Colonic mucosa (tissue), 4 donors: ENCODE results near the gene FAM131B. TPM values are rescaled to one million over a fixed set of nuclear protein-coding genes. Genes with fewer than 3 reads are reported as not detected.

ENCODE experiments used
- DNase-seq: peaks from one replicate; pipeline ENCODE4 v3.0.0-alpha.2; 2020
- H3K27ac ChIP-seq: fragments of 200-600 bp; one replicate; pipeline ENCODE4 v1.8.0; 2021
- H3K27me3 ChIP-seq: fragments of 200-600 bp; one replicate; pipeline ENCODE4 v1.8.0; 2021
- H3K36me3 ChIP-seq: fragments of 200-600 bp; one replicate; pipeline ENCODE4 v1.8.0; 2021
- H3K4me1 ChIP-seq: fragments of 200-600 bp; one replicate; pipeline ENCODE4 v1.8.0; 2021; ENCODE audit warnings: mild to moderate bottlenecking
- H3K4me3 ChIP-seq: fragments of 200-600 bp; one replicate; pipeline ENCODE4 v1.8.0; 2021
- H3K9ac ChIP-seq, 2 donors: one replicate each; pipeline ENCODE4 v1.7.0; 2013; ENCODE audit warnings: control low read depth in 2 of 2, low read depth in 2 of 2, low read length in 2 of 2
- H3K9me3 ChIP-seq: fragments of 200-600 bp; one replicate; pipeline ENCODE4 v1.8.0; 2021
- CTCF ChIP-seq: fragments of 200-600 bp; IDR thresholded peaks from one replicate; pipeline ENCODE4 v1.8.0; 2022; ENCODE audit warnings: antibody characterized with exemption, mild to moderate bottlenecking
- intact Hi-C: fragments of 100-400 bp; cut with DNase I; formaldehyde crosslinking; loops from one replicate; pipeline ENCODE4 v1.14.1; 2022
- total RNA-seq, 2 donors: library from RNA; stranded (reverse); fragmentation: NEBNext Ultra II Directional in 1 of 2; extraction: Animal tissue kit (Norgen Biotek cat#: 25700) in 1 of 2; gene quantifications; one replicate each; pipeline ENCODE4 v1.2.1, GENCODE V29; 2021
- donor health status: healthy.
- donor health status: DM: no; HTN: no; CAD: no.
- donor health status: DM: no; HTN: no; CAD: no.

FAM131B gene
- total RNA-seq, 2 donors from 2014 or later, result 0.40 to 1.8 TPM

- Histone ChIP-seq H3K4me3 (no peak overlapping the region), H3K27me3 (no peaks in the 10 kb centered on the region), H3K4me1 (peaks cover under 1% of the 10 kb centered on the region), H3K9ac (no peak overlapping the region), H3K27ac (no peak overlapping the region), H3K36me3 (no peaks in the 10 kb centered on the region), H3K9me3 (no peaks in the 10 kb centered on the region)
- no peak for DNase-seq
- TF ChIP-seq CTCF, result no peak
- intact Hi-C loops, result no loop called here
These were observed 34.4 kb upstream of the FAM131B start for GRCh38 chr7:143396625-143397556.

GRCh38 chr7:143396182-143396581, 33.7 kb upstream of the FAM131B start:
- no peak overlapping the region for H3K27ac ChIP-seq
- no peak for TF ChIP-seq CTCF
- no peaks in the 10 kb centered on the region for H3K9me3 ChIP-seq
- H3K4me3 ChIP-seq, result no peak overlapping the region
- no peaks in the 10 kb centered on the region for H3K27me3 ChIP-seq
- peaks cover 6% of the 10 kb centered on the region for H3K4me1 ChIP-seq
- intact Hi-C loops, result no loop called here
- DNase-seq, result no peak
- no peaks in the 10 kb centered on the region for H3K36me3 ChIP-seq
- no peak overlapping the region for H3K9ac ChIP-seq

GRCh38 chr7:143395187-143396149, 33.0 kb upstream of the FAM131B start:
- H3K9me3 ChIP-seq, result no peaks in the 10 kb centered on the region
- H3K27me3 ChIP-seq, result no peaks in the 10 kb centered on the region
- H3K4me3 ChIP-seq, result no peak overlapping the region
- no peaks in the 10 kb centered on the region for H3K36me3 ChIP-seq
- no peak overlapping the region for H3K9ac ChIP-seq
- no peak for DNase-seq
- no peak for TF ChIP-seq CTCF
- intact Hi-C loops, result no loop called here
- peaks cover 6% of the 10 kb centered on the region for H3K4me1 ChIP-seq
- no peak overlapping the region for H3K27ac ChIP-seq

- no peaks in the 10 kb centered on the region for H3K36me3 ChIP-seq
- no peaks in the 10 kb centered on the region for H3K9me3 ChIP-seq
- no peaks in the 10 kb centered on the region for H3K27me3 ChIP-seq
- H3K4me1 ChIP-seq, result peaks cover 6% of the 10 kb centered on the region
- no peak for TF ChIP-seq CTCF
- H3K27ac ChIP-seq, result no peak overlapping the region
- no peak overlapping the region for H3K4me3 ChIP-seq
- intact Hi-C loops, result no loop called here
- H3K9ac ChIP-seq, result no peak overlapping the region
- DNase-seq, result no peak
These were observed 32.3 kb upstream of the FAM131B start for GRCh38 chr7:143394777-143395176.

GRCh38 chr7:143394068-143394467, 31.6 kb upstream of the FAM131B start:
- Histone ChIP-seq H3K9me3 (no peaks in the 10 kb centered on the region), H3K4me1 (peaks cover 6% of the 10 kb centered on the region), H3K36me3 (no peaks in the 10 kb centered on the region), H3K9ac (no peak overlapping the region), H3K4me3 (no peak overlapping the region), H3K27me3 (no peaks in the 10 kb centered on the region), H3K27ac (no peak overlapping the region)
- DNase-seq, result no peak
- intact Hi-C loops, result no loop called here
- no peak for TF ChIP-seq CTCF
